Liver (tissue), 9 donors: ENCODE measurements around the gene ALDH8A1. TPM values are rescaled to one million over a fixed set of nuclear protein-coding genes. Genes with fewer than 3 reads are reported as not detected.

Experiments used
- DNase-seq: peaks from one replicate; pipeline ENCODE4 v3.0.0-alpha.2; 2017; ENCODE audit warnings: low spot score
- H3K27ac ChIP-seq, 2 donors: one replicate each; pipeline ENCODE4 v1.7.0; 2013; ENCODE audit warnings: inconsistent platforms in 2 of 2, low read length in 2 of 2, control low read depth in 1 of 2, low read depth in 1 of 2, mild to moderate bottlenecking in 1 of 2
- H3K27me3 ChIP-seq, 4 donors: one replicate each; pipeline versions ENCODE4 v1.6.1 to v1.7.0; 2013; ENCODE audit warnings: low read length in 3 of 4, inconsistent platforms in 1 of 4, mild to moderate bottlenecking in 1 of 4, moderate library complexity in 1 of 4; ENCODE audit not compliant: control insufficient read depth in 4 of 4, insufficient read depth in 4 of 4
- H3K36me3 ChIP-seq, 4 donors: one replicate each; pipeline versions ENCODE4 v1.6.1 to v1.7.0; 2013; ENCODE audit warnings: low read length in 3 of 4, mild to moderate bottlenecking in 3 of 4, low read depth in 1 of 4, moderate library complexity in 1 of 4; ENCODE audit not compliant: control insufficient read depth in 4 of 4, insufficient read depth in 3 of 4
- H3K4me1 ChIP-seq, 4 donors: one replicate each; pipeline versions ENCODE4 v1.6.1 to v1.7.0; 2013; ENCODE audit warnings: low read length in 3 of 4, mild to moderate bottlenecking in 3 of 4, moderate library complexity in 1 of 4; ENCODE audit not compliant: control insufficient read depth in 4 of 4, insufficient read depth in 4 of 4
- H3K4me3 ChIP-seq, 3 donors: one replicate each; pipeline versions ENCODE4 v1.6.1 to v1.7.0; 2013; ENCODE audit warnings: low read length in 3 of 3, control low read depth in 1 of 3, low read depth in 1 of 3, mild to moderate bottlenecking in 1 of 3
- H3K9ac ChIP-seq, 2 donors: one replicate each; pipeline ENCODE4 v1.7.0; 2013; ENCODE audit warnings: low read length in 2 of 2, mild to moderate bottlenecking in 2 of 2, moderate library complexity in 2 of 2, control low read depth in 1 of 2, low read depth in 1 of 2
- H3K9me3 ChIP-seq, 4 donors: one replicate each; pipeline versions ENCODE4 v1.6.1 to v1.7.0; 2013; ENCODE audit warnings: low read length in 3 of 4; ENCODE audit not compliant: control insufficient read depth in 4 of 4
- ATF3 ChIP-seq: IDR thresholded peaks from 2 replicates; pipeline ENCODE4 v1.6.1; 2016; ENCODE audit warnings: antibody characterized with exemption
- FOXA2 ChIP-seq: IDR thresholded peaks from 2 replicates; pipeline ENCODE4 v1.6.1; 2016; ENCODE audit warnings: antibody characterized with exemption
- GABPA ChIP-seq, 2 donors: IDR thresholded peaks in 1 of 2; conservative IDR thresholded peaks in 1 of 2; 2 replicates each; pipeline ENCODE4 v1.6.1; 2016; ENCODE audit warnings: antibody characterized with exemption in 2 of 2, mild to moderate bottlenecking in 1 of 2, moderate library complexity in 1 of 2
- HNF4G ChIP-seq: IDR thresholded peaks from 2 replicates; pipeline ENCODE4 v1.6.1; 2016; ENCODE audit warnings: antibody characterized with exemption
- JUND ChIP-seq, 2 donors: IDR thresholded peaks; 2 replicates each; pipeline ENCODE4 v1.6.1; 2016; ENCODE audit warnings: antibody characterized with exemption in 2 of 2
- NR2F2 ChIP-seq: IDR thresholded peaks from 2 replicates; pipeline ENCODE4 v1.6.1; 2016; ENCODE audit warnings: antibody characterized with exemption
- RAD21 ChIP-seq, 2 donors: IDR thresholded peaks; 2 replicates each; pipeline ENCODE4 v1.6.1; 2016; ENCODE audit warnings: antibody characterized with exemption in 2 of 2, mild to moderate bottlenecking in 2 of 2
- RXRA ChIP-seq, 2 donors: IDR thresholded peaks; 2 replicates each; pipeline ENCODE4 v1.6.1; 2017 to 2018; ENCODE audit warnings: antibody characterized with exemption in 2 of 2, mild to moderate bottlenecking in 1 of 2
- SP1 ChIP-seq: IDR thresholded peaks from 2 replicates; pipeline ENCODE4 v1.6.1; 2018; ENCODE audit warnings: antibody characterized with exemption, mild to moderate bottlenecking
- TAF1 ChIP-seq: conservative IDR thresholded peaks from 2 replicates; pipeline ENCODE4 v1.6.1; 2016; ENCODE audit warnings: antibody characterized with exemption, mild to moderate bottlenecking
- WGBS: extraction: QIAGEN DNeasy Blood & Tissue Kit; methylation state at CpG from one replicate; pipeline ENCODE4 v1.1.7; 2013; 5-methylcytosine and 5-hydroxymethylcytosine counted together
- polyA plus RNA-seq, 2 donors: library from polyadenylated mRNA; stranded (reverse) in 1 of 2; unstranded in 1 of 2; fragments of 200-250 nt in 1 of 2; fragments of >200 nt in 1 of 2; fragmentation: Nextera tagmentation in 1 of 2; extraction: Ambion mirVana in 1 of 2; gene quantifications; one replicate each; pipeline versions ENCODE4 v1.2.1 to v1.2.3, GENCODE V29; 2013 to 2015
- total RNA-seq, 2 donors: library from RNA; depleted of rRNA; stranded (reverse); fragments of >200 nt; gene quantifications; one replicate each; pipeline ENCODE4 v1.2.3, GENCODE V29; 2014
- TF ChIP-seq, protein P1 (sequence below): IDR thresholded peaks from 2 replicates; pipeline ENCODE4 v1.6.1; 2016; ENCODE audit warnings: antibody characterized with exemption
- TF ChIP-seq, protein P2 (sequence below): fragments of 150-350 bp; IDR thresholded peaks from 2 replicates; pipeline ENCODE4 v1.5.1; 2017; ENCODE audit warnings: improper control_type of control experiment, low read depth, low read length; ENCODE audit not compliant: missing input control
- donor health status: healthy.
- donor health status: healthy.
- donor health status: healthy.
- donor health status: healthy.
- donor health status: healthy.

ALDH8A1 gene
- total and polyA plus RNA-seq, 4 donors, result 73.0 to 255 (median 107) TPM

- H3K27me3 ChIP-seq, result no peaks in the 10 kb centered on the region
- H3K27ac ChIP-seq, result no peak overlapping the region
- H3K4me3 ChIP-seq, result no peak overlapping the region
- TF ChIP-seq RAD21 (IDR thresholded peaks at IDR 0.05) (no peak), GABPA (IDR thresholded peaks at IDR 0.05 in 1 of 2, conservative IDR thresholded peaks at IDR 0.05 in 1 of 2) (no peak), RXRA (IDR thresholded peaks at IDR 0.05) (no peak), FOXA2 (no peak), ATF3 (no peak)
- TF ChIP-seq, protein P1, sequence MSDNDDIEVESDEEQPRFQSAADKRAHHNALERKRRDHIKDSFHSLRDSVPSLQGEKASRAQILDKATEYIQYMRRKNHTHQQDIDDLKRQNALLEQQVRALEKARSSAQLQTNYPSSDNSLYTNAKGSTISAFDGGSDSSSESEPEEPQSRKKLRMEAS, result no peak
- H3K4me1 ChIP-seq, result peaks cover 0 to 5% (median 0%) of the 10 kb centered on the region in 4 donors
- 95% methylated on average over 1 of the region's 1 CpG for WGBS
- DNase-seq, result no peak
- H3K9me3 ChIP-seq, result no peaks in the 10 kb centered on the region
- H3K36me3 ChIP-seq, result peaks cover 3 to 10% (median 4%) of the 10 kb centered on the region in 4 donors
- no peak overlapping the region for H3K9ac ChIP-seq
These were observed 38.4 kb downstream of the ALDH8A1 start for GRCh38 chr6:134911547-134911946.

DNA sequence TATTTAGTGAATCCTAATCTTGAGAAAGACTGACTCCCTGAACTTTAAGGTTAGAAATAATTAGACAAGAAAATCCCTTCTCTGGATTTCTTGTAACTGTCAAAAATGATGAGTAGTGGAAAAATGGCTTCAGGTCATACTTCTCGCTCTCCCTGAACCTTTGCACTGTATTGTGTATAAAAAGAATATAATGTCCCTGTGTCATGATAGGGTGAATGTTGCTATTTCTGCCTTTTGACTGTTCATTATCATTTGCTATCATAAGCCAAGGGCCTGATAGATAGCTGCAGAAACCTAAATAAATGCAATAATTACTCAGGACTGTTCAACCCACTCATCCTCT lies 39.3 kb downstream of the ALDH8A1 start:
- DNase-seq, result no peak
- Histone ChIP-seq H3K9ac (no peak overlapping the region), H3K9me3 (no peaks in the 10 kb centered on the region), H3K4me3 (no peak overlapping the region), H3K27me3 (no peaks in the 10 kb centered on the region), H3K27ac (no peak overlapping the region), H3K36me3 (peaks cover 0 to 4% (median 1%) of the 10 kb centered on the region in 4 donors), H3K4me1 (peaks cover 0 to 5% (median 0%) of the 10 kb centered on the region in 4 donors)
- 79% methylated on average over 1 of the region's 1 CpG for WGBS
- TF ChIP-seq NR2F2 (peak; percentile 92), RXRA (IDR thresholded peaks at IDR 0.05) (peak in 1 of 2 donors; percentile 42)
- TF ChIP-seq, protein P2, sequence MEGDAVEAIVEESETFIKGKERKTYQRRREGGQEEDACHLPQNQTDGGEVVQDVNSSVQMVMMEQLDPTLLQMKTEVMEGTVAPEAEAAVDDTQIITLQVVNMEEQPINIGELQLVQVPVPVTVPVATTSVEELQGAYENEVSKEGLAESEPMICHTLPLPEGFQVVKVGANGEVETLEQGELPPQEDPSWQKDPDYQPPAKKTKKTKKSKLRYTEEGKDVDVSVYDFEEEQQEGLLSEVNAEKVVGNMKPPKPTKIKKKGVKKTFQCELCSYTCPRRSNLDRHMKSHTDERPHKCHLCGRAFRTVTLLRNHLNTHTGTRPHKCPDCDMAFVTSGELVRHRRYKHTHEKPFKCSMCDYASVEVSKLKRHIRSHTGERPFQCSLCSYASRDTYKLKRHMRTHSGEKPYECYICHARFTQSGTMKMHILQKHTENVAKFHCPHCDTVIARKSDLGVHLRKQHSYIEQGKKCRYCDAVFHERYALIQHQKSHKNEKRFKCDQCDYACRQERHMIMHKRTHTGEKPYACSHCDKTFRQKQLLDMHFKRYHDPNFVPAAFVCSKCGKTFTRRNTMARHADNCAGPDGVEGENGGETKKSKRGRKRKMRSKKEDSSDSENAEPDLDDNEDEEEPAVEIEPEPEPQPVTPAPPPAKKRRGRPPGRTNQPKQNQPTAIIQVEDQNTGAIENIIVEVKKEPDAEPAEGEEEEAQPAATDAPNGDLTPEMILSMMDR, result no peak

GRCh38 chr6:134909701-134910592 lies 40.0 kb downstream of the ALDH8A1 start:
- Histone ChIP-seq H3K27ac (peak overlapping the region; percentile 8 to 76), H3K9me3 (no peaks in the 10 kb centered on the region), H3K27me3 (no peaks in the 10 kb centered on the region), H3K9ac (no peak overlapping the region), H3K4me1 (peaks cover 0 to 5% (median 0%) of the 10 kb centered on the region in 4 donors), H3K4me3 (no peak overlapping the region), H3K36me3 (no peaks in the 10 kb centered on the region)
- TF ChIP-seq HNF4G (no peak), TAF1 (no peak), SP1 (peak; percentile 34), JUND (IDR thresholded peaks at IDR 0.05) (no peak), NR2F2 (no peak)
- DNase-seq, result no peak
- WGBS, result 63% methylated on average over 11 of the region's 11 CpGs
